Gastroesophageal sphincter (tissue), 4 donors: ENCODE data around the gene TSPAN9. TPM values are rescaled to one million over a fixed set of nuclear protein-coding genes. Genes with fewer than 3 reads are reported as not detected.

ENCODE experiments used
- ATAC-seq: fragments of 150-250 bp; one replicate; pipeline ENCODE4 v1.9.1; 2016; ENCODE audit warnings: mild to moderate bottlenecking, moderate library complexity
- H3K27ac ChIP-seq, 4 donors: fragments of 200-600 bp; sonication (generic) in 3 of 4; 1 replicate in 3 of 4; 2 replicates in 1 of 4; pipeline ENCODE4 v1.5.1; 2016 to 2019
- H3K27me3 ChIP-seq: fragments of 200-600 bp; sonication (generic); one replicate; pipeline ENCODE4 v1.5.1; 2019
- H3K36me3 ChIP-seq, 2 donors: fragments of 200-600 bp; sonication (generic); one replicate each; pipeline ENCODE4 v1.5.1; 2019; ENCODE audit warnings: control low read depth in 1 of 2
- H3K4me1 ChIP-seq, 3 donors: fragments of 200-600 bp; sonication (generic); 1 replicate in 2 of 3; 2 replicates in 1 of 3; pipeline ENCODE4 v1.5.1; 2016 to 2019; ENCODE audit warnings: control low read depth in 2 of 3
- H3K4me3 ChIP-seq, 2 donors: fragments of 200-600 bp; sonication (generic); one replicate each; pipeline ENCODE4 v1.5.1; 2019; ENCODE audit warnings: mild to moderate bottlenecking in 1 of 2, moderate library complexity in 1 of 2
- H3K9me3 ChIP-seq, 3 donors: fragments of 200-600 bp; sonication (generic); one replicate each; pipeline ENCODE4 v1.5.1; 2017 to 2019; ENCODE audit warnings: control low read depth in 2 of 3
- EP300 ChIP-seq: sonication (generic); formaldehyde crosslinking; IDR thresholded peaks from one replicate; pipeline ENCODE4 v1.6.1; 2017; ENCODE audit warnings: antibody characterized with exemption, mild to moderate bottlenecking
- POLR2A ChIP-seq, 2 donors: fragments of 450-650 bp; IDR thresholded peaks; one replicate each; pipeline ENCODE4 v1.6.1; 2017; ENCODE audit warnings: antibody characterized with exemption in 2 of 2, mild to moderate bottlenecking in 2 of 2, moderate library complexity in 1 of 2
- POLR2AphosphoS5 ChIP-seq: sonication (generic); formaldehyde crosslinking; IDR thresholded peaks from one replicate; pipeline ENCODE4 v1.6.1; 2017; ENCODE audit warnings: antibody characterized with exemption
- WGBS, 2 donors: methylation state at CpG; one replicate each; pipeline ENCODE4 v1.1.5; 2018; ENCODE audit warnings: low coverage in 1 of 2; 5-methylcytosine and 5-hydroxymethylcytosine counted together
- total RNA-seq, 4 donors: library from RNA; depleted of rRNA; stranded (reverse); fragments of >200 nt; gene quantifications; one replicate each; pipeline ENCODE4 v1.1.0, GENCODE V29; 2016
- TF ChIP-seq, protein P1 (sequence below), 4 experiments: fragments of 200-600 bp in 2 of 4; fragments of 450-650 bp in 2 of 4; sonication (generic) in 1 of 4; IDR thresholded peaks; one replicate each; pipeline ENCODE4 v1.5.1; 2017 to 2019; ENCODE audit warnings: antibody characterized with exemption in 4 of 4, mild to moderate bottlenecking in 2 of 4, moderate library complexity in 2 of 4

TSPAN9 gene
- total RNA-seq, 4 donors from 2014 or later, result 19.5 to 30.2 (median 26.0) TPM

GRCh38 chr12:3326156-3326849, 249.1 kb downstream of the TSPAN9 start:
- H3K27ac ChIP-seq, result no peak overlapping the region
- H3K9me3 ChIP-seq, result no peaks in the 10 kb centered on the region
- no peaks in the 10 kb centered on the region for H3K27me3 ChIP-seq
- 61 to 97% methylated on average over 2 to 5 of the region's 15 CpGs for WGBS, 2 donors
- no peaks in the 10 kb centered on the region for H3K36me3 ChIP-seq
- no peaks in the 10 kb centered on the region for H3K4me1 ChIP-seq
- TF ChIP-seq EP300 (no peak), POLR2A (IDR thresholded peaks at IDR 0.05) (no peak), POLR2AphosphoS5 (no peak)
- TF ChIP-seq, protein P1, sequence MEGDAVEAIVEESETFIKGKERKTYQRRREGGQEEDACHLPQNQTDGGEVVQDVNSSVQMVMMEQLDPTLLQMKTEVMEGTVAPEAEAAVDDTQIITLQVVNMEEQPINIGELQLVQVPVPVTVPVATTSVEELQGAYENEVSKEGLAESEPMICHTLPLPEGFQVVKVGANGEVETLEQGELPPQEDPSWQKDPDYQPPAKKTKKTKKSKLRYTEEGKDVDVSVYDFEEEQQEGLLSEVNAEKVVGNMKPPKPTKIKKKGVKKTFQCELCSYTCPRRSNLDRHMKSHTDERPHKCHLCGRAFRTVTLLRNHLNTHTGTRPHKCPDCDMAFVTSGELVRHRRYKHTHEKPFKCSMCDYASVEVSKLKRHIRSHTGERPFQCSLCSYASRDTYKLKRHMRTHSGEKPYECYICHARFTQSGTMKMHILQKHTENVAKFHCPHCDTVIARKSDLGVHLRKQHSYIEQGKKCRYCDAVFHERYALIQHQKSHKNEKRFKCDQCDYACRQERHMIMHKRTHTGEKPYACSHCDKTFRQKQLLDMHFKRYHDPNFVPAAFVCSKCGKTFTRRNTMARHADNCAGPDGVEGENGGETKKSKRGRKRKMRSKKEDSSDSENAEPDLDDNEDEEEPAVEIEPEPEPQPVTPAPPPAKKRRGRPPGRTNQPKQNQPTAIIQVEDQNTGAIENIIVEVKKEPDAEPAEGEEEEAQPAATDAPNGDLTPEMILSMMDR (IDR thresholded peaks at IDR 0.05), result no peak
- no peak for ATAC-seq
- H3K4me3 ChIP-seq, result no peak overlapping the region

DNA sequence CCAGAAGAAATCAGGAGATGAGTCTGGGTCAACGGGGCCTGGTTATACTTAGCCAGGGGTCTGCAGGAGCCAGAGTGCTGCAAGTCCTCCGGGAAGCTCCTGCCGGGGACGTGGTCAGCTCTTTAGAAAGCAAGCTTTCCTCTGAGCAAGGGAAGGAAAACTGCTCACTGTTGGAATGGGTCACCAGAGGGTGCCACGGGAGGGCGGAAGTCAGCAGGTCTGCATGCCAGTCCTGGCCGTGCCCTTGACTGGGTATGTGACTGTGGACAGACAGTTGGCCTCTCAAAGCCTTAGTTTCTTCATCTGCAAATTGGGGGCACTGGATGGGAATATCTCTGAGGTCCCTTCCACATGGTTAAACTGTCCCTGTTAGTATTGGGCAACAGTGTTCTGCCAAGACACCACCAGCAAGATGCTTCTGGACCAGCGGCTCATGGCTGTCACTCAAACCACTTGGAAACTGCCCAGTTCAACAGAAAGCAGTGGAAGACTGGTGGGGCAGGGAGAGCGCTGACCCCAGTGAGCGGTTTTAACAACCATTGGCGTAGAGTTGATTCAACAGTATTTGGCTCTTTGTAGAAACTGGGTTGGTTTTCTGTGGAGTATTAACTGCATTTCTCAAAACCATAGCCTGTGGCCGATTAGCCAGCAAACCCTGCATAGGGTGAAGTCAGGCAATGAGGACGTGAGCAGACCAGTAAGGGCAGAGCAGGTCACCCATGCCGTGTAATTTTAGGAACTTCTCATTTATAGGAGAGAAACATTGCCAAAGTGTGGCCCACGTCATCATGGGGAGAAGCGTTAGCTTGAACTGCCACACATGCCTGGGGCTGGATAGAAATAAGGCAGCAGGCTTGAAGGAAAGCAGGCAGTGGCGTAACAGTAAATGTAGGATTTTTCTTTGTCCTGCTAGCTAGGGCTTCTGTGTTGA, 249.9 kb downstream of the TSPAN9 start:
- no peak overlapping the region for H3K27ac ChIP-seq
- H3K4me3 ChIP-seq, result no peak overlapping the region
- TF ChIP-seq POLR2AphosphoS5 (no peak), POLR2A (IDR thresholded peaks at IDR 0.05) (no peak), EP300 (no peak)
- TF ChIP-seq, protein P1 (IDR thresholded peaks at IDR 0.05), result no peak
- H3K36me3 ChIP-seq, result no peaks in the 10 kb centered on the region
- no peaks in the 10 kb centered on the region for H3K9me3 ChIP-seq
- H3K4me1 ChIP-seq, result no peaks in the 10 kb centered on the region
- WGBS, 2 donors, result 91 to 98% methylated on average over 4 to 9 of the region's 17 CpGs
- no peak for ATAC-seq
- no peaks in the 10 kb centered on the region for H3K27me3 ChIP-seq

DNA sequence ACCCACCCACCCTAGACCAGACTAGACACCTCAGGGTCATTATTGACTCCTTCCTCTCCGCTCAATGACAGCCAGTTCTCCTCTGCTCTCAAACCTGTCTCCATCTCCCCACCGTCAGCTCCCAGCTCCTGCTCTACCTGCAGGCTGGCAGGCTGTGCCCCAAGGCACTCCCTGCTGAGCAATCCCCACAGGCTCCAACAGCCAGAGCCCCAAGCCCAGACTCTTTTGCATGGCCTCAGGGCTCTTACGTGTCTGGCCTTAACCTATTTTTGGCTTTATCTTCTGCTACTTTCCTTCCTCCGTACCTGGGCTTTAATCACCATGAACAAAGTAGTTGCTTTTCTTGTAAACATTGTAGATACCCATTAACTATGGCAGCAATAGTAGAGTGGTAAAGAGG, 250.9 kb downstream of the TSPAN9 start:
- 80 to 87% methylated on average over 3 to 4 of the region's 4 CpGs for WGBS, 2 donors
- H3K27ac ChIP-seq, result no peak overlapping the region
- H3K4me3 ChIP-seq, result no peak overlapping the region
- ATAC-seq, result no peak
- no peaks in the 10 kb centered on the region for H3K4me1 ChIP-seq
- no peaks in the 10 kb centered on the region for H3K27me3 ChIP-seq
- TF ChIP-seq, protein P1 (IDR thresholded peaks at IDR 0.05), result no peak
- TF ChIP-seq POLR2AphosphoS5 (no peak), POLR2A (IDR thresholded peaks at IDR 0.05) (no peak), EP300 (no peak)
- no peaks in the 10 kb centered on the region for H3K9me3 ChIP-seq
- H3K36me3 ChIP-seq, result no peaks in the 10 kb centered on the region

- TF ChIP-seq, protein P1 (IDR thresholded peaks at IDR 0.05), result no peak
- no peak for TF ChIP-seq POLR2A (IDR thresholded peaks at IDR 0.05)
- TF ChIP-seq EP300, result no peak
- no peak for TF ChIP-seq POLR2AphosphoS5
- H3K36me3 ChIP-seq, result no peaks in the 10 kb centered on the region
- no peaks in the 10 kb centered on the region for H3K27me3 ChIP-seq
- no peaks in the 10 kb centered on the region for H3K4me1 ChIP-seq
- WGBS, 2 donors, result 84% methylated on average over 2 of the region's 14 CpGs; no CpG with 5 or more reads in 1 of the 2 donors
- ATAC-seq, result no peak
- no peaks in the 10 kb centered on the region for H3K9me3 ChIP-seq
- no peak overlapping the region for H3K27ac ChIP-seq
- H3K4me3 ChIP-seq, result no peak overlapping the region
Measured at GRCh38 chr12:3328571-3328970, 251.4 kb downstream of the TSPAN9 start.
